ENCODE measurements around the gene HSPA12B.
A peak's percentile ranks its signal among the peaks of the same experiment; 100 is the strongest.

The HSPA12B gene

DNA sequence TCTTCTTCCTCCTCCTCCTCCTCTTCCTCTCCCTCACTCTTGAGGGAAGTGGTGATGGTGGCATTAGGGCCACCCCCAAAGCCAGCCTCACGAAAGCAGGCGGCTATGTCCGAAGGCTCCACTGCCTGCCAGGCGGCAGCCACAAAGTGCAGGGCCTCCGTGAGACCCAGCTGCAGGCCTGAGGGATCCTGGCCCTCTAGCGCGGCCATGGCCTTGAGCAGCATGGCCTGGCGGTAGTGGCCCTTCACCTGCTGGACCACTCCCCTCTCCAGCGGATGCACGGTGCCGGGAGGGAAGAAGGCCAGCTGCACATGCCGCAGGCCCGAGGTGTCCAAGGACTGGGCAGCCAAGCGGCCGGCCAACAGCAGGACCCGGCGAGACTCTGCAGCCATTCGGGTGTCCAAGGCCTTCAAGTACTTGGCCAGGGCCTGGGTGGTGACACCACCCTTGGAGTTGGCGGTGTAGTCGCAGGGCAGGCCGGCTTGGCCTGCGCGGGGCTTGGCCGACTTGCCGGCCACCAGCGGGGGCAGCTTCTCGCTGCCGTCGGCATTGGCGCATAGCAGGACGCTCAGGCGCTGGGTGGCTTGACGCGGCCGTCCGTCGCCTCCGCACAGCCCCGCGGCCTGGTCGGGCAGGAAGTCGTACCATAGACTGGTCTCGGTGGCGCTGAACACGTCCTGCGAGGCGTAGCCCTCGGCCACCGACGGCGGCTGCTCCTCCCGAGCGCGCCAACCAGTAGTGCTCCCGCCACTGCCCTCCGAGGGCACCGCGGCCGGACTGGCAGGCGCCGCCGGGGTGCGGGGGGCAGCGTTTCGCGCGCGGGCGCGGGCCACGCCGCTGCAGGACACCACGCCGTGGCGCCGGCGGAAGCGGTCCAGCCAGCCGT, 53.0 kb downstream of the HSPA12B start:
- TF ChIP-seq TSHZ2 (CRISPR knock-in tag; IDR thresholded peaks at IDR 0.05) (no peak), TCF4 (CRISPR knock-in tag; IDR thresholded peaks at IDR 0.05; ENCODE audit: borderline replicate concordance) (no peak), ZNF565 (CRISPR knock-in tag; conservative IDR thresholded peaks at IDR 0.05; ENCODE audit: low read depth) (no peak), ZC3H10 (CRISPR knock-in tag; IDR thresholded peaks at IDR 0.05) (no peak), PPARA (CRISPR knock-in tag; IDR thresholded peaks at IDR 0.05; ENCODE audit: borderline replicate concordance) (no peak), ARNTL (CRISPR knock-in tag; IDR thresholded peaks at IDR 0.05; ENCODE audit: borderline replicate concordance, low read depth) (no peak), ZFP30 (CRISPR knock-in tag; IDR thresholded peaks at IDR 0.05) (no peak), ISL1 (CRISPR knock-in tag; IDR thresholded peaks at IDR 0.05) (no peak), CSDC2 (CRISPR knock-in tag; IDR thresholded peaks at IDR 0.05) (no peak), TOX (CRISPR knock-in tag; IDR thresholded peaks at IDR 0.05; ENCODE audit: borderline replicate concordance) (no peak), CSRNP3 (CRISPR knock-in tag; IDR thresholded peaks at IDR 0.05) (no peak), GLIS3 (CRISPR knock-in tag; IDR thresholded peaks at IDR 0.05) (no peak), SNAI2 (CRISPR knock-in tag; IDR thresholded peaks at IDR 0.05) (no peak), RARB (CRISPR knock-in tag; IDR thresholded peaks at IDR 0.05) (no peak)
- TF ChIP-seq, protein P1, sequence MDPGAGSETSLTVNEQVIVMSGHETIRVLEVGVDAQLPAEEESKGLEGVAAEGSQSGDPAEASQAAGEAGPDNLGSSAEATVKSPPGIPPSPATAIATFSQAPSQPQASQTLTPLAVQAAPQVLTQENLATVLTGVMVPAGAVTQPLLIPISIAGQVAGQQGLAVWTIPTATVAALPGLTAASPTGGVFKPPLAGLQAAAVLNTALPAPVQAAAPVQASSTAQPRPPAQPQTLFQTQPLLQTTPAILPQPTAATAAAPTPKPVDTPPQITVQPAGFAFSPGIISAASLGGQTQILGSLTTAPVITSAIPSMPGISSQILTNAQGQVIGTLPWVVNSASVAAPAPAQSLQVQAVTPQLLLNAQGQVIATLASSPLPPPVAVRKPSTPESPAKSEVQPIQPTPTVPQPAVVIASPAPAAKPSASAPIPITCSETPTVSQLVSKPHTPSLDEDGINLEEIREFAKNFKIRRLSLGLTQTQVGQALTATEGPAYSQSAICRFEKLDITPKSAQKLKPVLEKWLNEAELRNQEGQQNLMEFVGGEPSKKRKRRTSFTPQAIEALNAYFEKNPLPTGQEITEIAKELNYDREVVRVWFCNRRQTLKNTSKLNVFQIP (CRISPR knock-in tag; IDR thresholded peaks at IDR 0.05; ENCODE audit: borderline replicate concordance, low read depth): no peak
- no peak for ATAC-seq

DNA sequence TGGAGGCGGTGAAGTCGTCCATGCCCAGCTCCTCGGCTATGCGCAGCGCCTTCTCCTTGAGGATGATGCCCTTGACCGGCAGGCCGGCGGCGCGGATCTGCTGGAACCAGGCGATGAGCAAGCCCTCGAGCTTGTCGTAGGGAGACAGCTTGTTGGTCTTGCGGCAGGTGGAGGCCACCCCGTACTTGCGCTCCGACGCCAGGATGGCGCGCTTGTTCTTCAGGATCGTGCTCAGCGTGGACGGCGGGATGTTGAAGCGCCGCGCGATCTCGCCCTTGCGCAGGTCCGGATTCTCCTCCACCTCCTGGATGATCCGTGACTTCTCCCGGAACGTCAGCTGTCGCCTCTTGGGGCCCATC, 53.6 kb downstream of the HSPA12B start:
- peak; percentile 25; the same call in 2 of the 3 replicates for ATAC-seq
- TF ChIP-seq GLIS3 (CRISPR knock-in tag; IDR thresholded peaks at IDR 0.05) (no peak), PPARA (CRISPR knock-in tag; IDR thresholded peaks at IDR 0.05; ENCODE audit: borderline replicate concordance) (no peak), RARB (CRISPR knock-in tag; IDR thresholded peaks at IDR 0.05) (no peak), ISL1 (CRISPR knock-in tag; IDR thresholded peaks at IDR 0.05) (no peak), ZFP30 (CRISPR knock-in tag; IDR thresholded peaks at IDR 0.05) (no peak), ZNF565 (CRISPR knock-in tag; conservative IDR thresholded peaks at IDR 0.05; ENCODE audit: low read depth) (no peak), TSHZ2 (CRISPR knock-in tag; IDR thresholded peaks at IDR 0.05) (no peak), TOX (CRISPR knock-in tag; IDR thresholded peaks at IDR 0.05; ENCODE audit: borderline replicate concordance) (no peak), BACH2 (CRISPR knock-in tag; IDR thresholded peaks at IDR 0.05; ENCODE audit: borderline replicate concordance) (no peak), OSR1 (CRISPR knock-in tag; IDR thresholded peaks at IDR 0.05) (no peak), ESRRG (CRISPR knock-in tag; IDR thresholded peaks at IDR 0.05) (no peak), ARNTL (CRISPR knock-in tag; IDR thresholded peaks at IDR 0.05; ENCODE audit: borderline replicate concordance, low read depth) (no peak), ZFP3 (CRISPR knock-in tag; IDR thresholded peaks at IDR 0.05) (no peak), CSRNP3 (CRISPR knock-in tag; IDR thresholded peaks at IDR 0.05) (no peak), CSDC2 (CRISPR knock-in tag; IDR thresholded peaks at IDR 0.05) (no peak), ZC3H10 (CRISPR knock-in tag; IDR thresholded peaks at IDR 0.05) (no peak), CREB5 (CRISPR knock-in tag; IDR thresholded peaks at IDR 0.05; ENCODE audit: low read depth) (no peak)
- TF ChIP-seq, protein P2, sequence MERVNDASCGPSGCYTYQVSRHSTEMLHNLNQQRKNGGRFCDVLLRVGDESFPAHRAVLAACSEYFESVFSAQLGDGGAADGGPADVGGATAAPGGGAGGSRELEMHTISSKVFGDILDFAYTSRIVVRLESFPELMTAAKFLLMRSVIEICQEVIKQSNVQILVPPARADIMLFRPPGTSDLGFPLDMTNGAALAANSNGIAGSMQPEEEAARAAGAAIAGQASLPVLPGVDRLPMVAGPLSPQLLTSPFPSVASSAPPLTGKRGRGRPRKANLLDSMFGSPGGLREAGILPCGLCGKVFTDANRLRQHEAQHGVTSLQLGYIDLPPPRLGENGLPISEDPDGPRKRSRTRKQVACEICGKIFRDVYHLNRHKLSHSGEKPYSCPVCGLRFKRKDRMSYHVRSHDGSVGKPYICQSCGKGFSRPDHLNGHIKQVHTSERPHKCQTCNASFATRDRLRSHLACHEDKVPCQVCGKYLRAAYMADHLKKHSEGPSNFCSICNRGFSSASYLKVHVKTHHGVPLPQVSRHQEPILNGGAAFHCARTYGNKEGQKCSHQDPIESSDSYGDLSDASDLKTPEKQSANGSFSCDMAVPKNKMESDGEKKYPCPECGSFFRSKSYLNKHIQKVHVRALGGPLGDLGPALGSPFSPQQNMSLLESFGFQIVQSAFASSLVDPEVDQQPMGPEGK (CRISPR knock-in tag; IDR thresholded peaks at IDR 0.05; ENCODE audit: borderline replicate concordance): no peak
- TF ChIP-seq, protein P1 (CRISPR knock-in tag; IDR thresholded peaks at IDR 0.05; ENCODE audit: borderline replicate concordance, low read depth): no peak

Data from SK-N-SH treated with all-trans-retinoic acid at 6 μM for 48 hours (cell line).